NCI-H1694 treated with DMSO at 0.1 percent for 48 hours (cell line): ENCODE measurements around the gene LRRC72.

Experiments used
- DNase-seq: peaks from one replicate; lab custom pipeline; 2025; lab: John Stamatoyannopoulos, UW

Gene LRRC72

GRCh38 chr7:16627236-16627635, 100.6 kb downstream of the LRRC72 start:
- no peak for DNase-seq

- DNase-seq, result no peak
Observed at GRCh38 chr7:16630654-16631053, 104.0 kb downstream of the LRRC72 start.
